Left lung (tissue), 14 donors: Measurements from ENCODE around the gene WDR1. TPM values are rescaled to one million over a fixed set of nuclear protein-coding genes. Genes with fewer than 3 reads are reported as not detected.

ENCODE experiments used
- ATAC-seq: fragments of 200-7000 bp; cut with Tn5 transposase; one replicate; pipeline ENCODE4 v1.9.1; 2020; ENCODE audit warnings: moderate library complexity
- DNase-seq, 4 donors: peaks; one replicate each; pipeline ENCODE4 v3.0.0-alpha.2; 2013 to 2020
- H3K27ac ChIP-seq, 2 donors: fragments of 200-600 bp; sonication (generic) in 1 of 2; one replicate each; pipeline versions ENCODE4 v1.5.0 to v1.8.0; 2020 to 2021
- H3K27me3 ChIP-seq, 2 donors: fragments of 200-600 bp; sonication (generic) in 1 of 2; one replicate each; pipeline versions ENCODE4 v1.5.0 to v1.8.0; 2020 to 2021
- H3K36me3 ChIP-seq, 2 donors: fragments of 200-600 bp; sonication (generic) in 1 of 2; one replicate each; pipeline versions ENCODE4 v1.5.0 to v1.8.0; 2020 to 2021
- H3K4me1 ChIP-seq, 2 donors: fragments of 200-600 bp; one replicate each; pipeline ENCODE4 v1.8.0; 2021
- H3K4me3 ChIP-seq, 2 donors: fragments of 200-600 bp; sonication (generic) in 1 of 2; one replicate each; pipeline versions ENCODE4 v1.5.0 to v1.8.0; 2020 to 2021; ENCODE audit warnings: mild to moderate bottlenecking in 1 of 2
- H3K9me3 ChIP-seq, 2 donors: fragments of 200-600 bp; sonication (generic) in 1 of 2; one replicate each; pipeline versions ENCODE4 v1.5.0 to v1.8.0; 2020 to 2021
- CTCF ChIP-seq, 2 donors: fragments of 200-600 bp; sonication (generic) in 1 of 2; IDR thresholded peaks; one replicate each; pipeline versions ENCODE4 v1.5.0 to v1.8.0; 2021; ENCODE audit warnings: antibody characterized with exemption in 2 of 2
- intact Hi-C, 2 donors: fragments of 100-400 bp; cut with DNase I; formaldehyde crosslinking; loops; one replicate each; pipeline versions ENCODE4 v1.11.2 to v1.14.2; 2022
- long read RNA-seq, 12 donors: library from polyadenylated mRNA in 2 of 12; unstranded in 2 of 12; transcript quantifications; one replicate each; pipeline ENCODE4 v2.0.0 and lab custom pipeline, GENCODE V29; 2019 to 2026
- polyA plus RNA-seq, 6 donors: library from polyadenylated mRNA; unstranded; fragments of 120-200 nt; gene quantifications; one replicate each; pipeline ENCODE4 v1.2.1, GENCODE V29; 2013; ENCODE audit not compliant: insufficient read length in 6 of 6
- total RNA-seq, 2 donors: library from RNA; stranded (reverse); fragmentation: NEBNext Ultra II Directional; extraction: Animal tissue kit (Norgen Biotek cat#: 25700); gene quantifications; one replicate each; pipeline ENCODE4 v1.2.1, GENCODE V29; 2021
- donor health status: DM: no; HTN: yes; CAD: no.
- donor health status: DM: no; HTN: no; CAD: no.

WDR1 gene
- 100 to 1,000 TPM; 215 to 303 TPM for total RNA-seq
- polyA plus RNA-seq, result 100 to 1,000 TPM; 133 to 164 (median 151) TPM
- long read RNA-seq, donor 1, transcript WDR1-204 (15 exons, 3,054 nt), result major isoform, 24 of 52 reads
- long read RNA-seq, donor 1, transcript WDR1-213 (2 exons, 559 nt), result minor isoform, 6 of 52 reads
- long read RNA-seq, donor 1, partial matches to known transcripts, result 19 of 52 reads
- long read RNA-seq, donor 1, other reads (novel, unspliced or antisense), result 0 of 52 reads
- long read RNA-seq, donor 2, transcript WDR1-213 (2 exons, 559 nt), result minor isoform, 6 of 50 reads
- long read RNA-seq, donor 2, transcript WDR1-204 (15 exons, 3,054 nt), result major isoform, 20 of 50 reads
- long read RNA-seq, donor 2, partial matches to known transcripts, result 23 of 50 reads
- long read RNA-seq, donor 2, other reads (novel, unspliced or antisense), result 0 of 50 reads
- long read RNA-seq, donor 3, transcript WDR1-204 (15 exons, 3,054 nt), result major isoform, 29 of 37 reads
- long read RNA-seq, donor 3, partial matches to known transcripts, result 6 of 37 reads
- long read RNA-seq, donor 3, other reads (novel, unspliced or antisense), result 0 of 37 reads
- long read RNA-seq, donor 4, transcript WDR1-203 (15 exons, 3,142 nt), result major isoform, 19 of 33 reads
- long read RNA-seq, donor 4, partial matches to known transcripts, result 9 of 33 reads
- long read RNA-seq, donor 4, other reads (novel, unspliced or antisense), result 4 of 33 reads
- long read RNA-seq, donor 5, transcript WDR1-204 (15 exons, 3,054 nt), result major isoform, 18 of 33 reads
- long read RNA-seq, donor 5, partial matches to known transcripts, result 12 of 33 reads
- long read RNA-seq, donor 5, other reads (novel, unspliced or antisense), result 0 of 33 reads
- long read RNA-seq, donor 6, transcript WDR1-204 (15 exons, 3,054 nt), result major isoform, 30 of 53 reads
- long read RNA-seq, donor 6, partial matches to known transcripts, result 17 of 53 reads
- long read RNA-seq, donor 6, other reads (novel, unspliced or antisense), result 0 of 53 reads
- long read RNA-seq, donor 7, transcript WDR1-204 (15 exons, 3,054 nt), result major isoform, 10 of 12 reads
- long read RNA-seq, donor 7, partial matches to known transcripts, result 0 of 12 reads
- long read RNA-seq, donor 7, other reads (novel, unspliced or antisense), result 0 of 12 reads
- long read RNA-seq, donor 8, transcript WDR1-204 (15 exons, 3,054 nt), result major isoform, 18 of 19 reads
- long read RNA-seq, donor 8, partial matches to known transcripts, result 0 of 19 reads
- long read RNA-seq, donor 8, other reads (novel, unspliced or antisense), result 0 of 19 reads
- long read RNA-seq, donor 9, result 0 reads
- long read RNA-seq, donor 10, transcript WDR1-203 (15 exons, 3,142 nt), result major isoform, 39 of 48 reads
- long read RNA-seq, donor 10, partial matches to known transcripts, result 4 of 48 reads
- long read RNA-seq, donor 10, other reads (novel, unspliced or antisense), result 4 of 48 reads
- long read RNA-seq, donor 11, transcript WDR1-204 (15 exons, 3,054 nt), result major isoform, 21 of 44 reads
- long read RNA-seq, donor 11, partial matches to known transcripts, result 18 of 44 reads
- long read RNA-seq, donor 11, other reads (novel, unspliced or antisense), result 0 of 44 reads
- long read RNA-seq, donor 12, transcript WDR1-204 (15 exons, 3,054 nt), result major isoform, 15 of 21 reads
- long read RNA-seq, donor 12, partial matches to known transcripts, result 5 of 21 reads
- long read RNA-seq, donor 12, other reads (novel, unspliced or antisense), result 0 of 21 reads

GRCh38 chr4:10116569-10117358, at the start of gene WDR1:
Gene WDR1 (minus strand): TSS chr4:10116799. CDS start chr4:10116666, 133 bp downstream.
- no peaks in the 10 kb centered on the region for H3K9me3 ChIP-seq
- intact Hi-C loops, result no loop called here
- peaks cover 18 to 51% of the 10 kb centered on the region in 2 donors for H3K4me1 ChIP-seq
- H3K4me3 ChIP-seq, result peak within 1 kb of the TSS; percentile 63 to 97
- DNase-seq (peak; percentile 95 to 99 (median 98)), ATAC-seq (peak; percentile 89)
- peaks cover 0 to 37% of the 10 kb centered on the region in 2 donors for H3K36me3 ChIP-seq
- no peaks in the 10 kb centered on the region for H3K27me3 ChIP-seq
- peak within 1 kb of the TSS; percentile 98 to 99 for H3K27ac ChIP-seq
- no peak for TF ChIP-seq CTCF (IDR thresholded peaks at IDR 0.05)

- Histone ChIP-seq H3K27ac (no peak overlapping the region), H3K27me3 (no peaks in the 10 kb centered on the region), H3K9me3 (no peaks in the 10 kb centered on the region), H3K4me1 (no peaks in the 10 kb centered on the region), H3K36me3 (no peaks in the 10 kb centered on the region), H3K4me3 (no peak overlapping the region)
- peak; percentile 59 for ATAC-seq
- DNase-seq, result peak in 1 of 4 donors; percentile 32
- intact Hi-C loops, result loop anchor here in 1 of 2 donors (5.0 kb wide), 2 partner anchors 237 to 382 kb away; no protein-coding TSS in a partner anchor
- TF ChIP-seq CTCF (IDR thresholded peaks at IDR 0.05), result peak; percentile 44 to 51
Observed at GRCh38 chr4:10164877-10165283, 48.3 kb upstream of the WDR1 start.

GRCh38 chr4:10163296-10163695, 46.7 kb upstream of the WDR1 start:
- no peak for ATAC-seq
- H3K27me3 ChIP-seq, result no peaks in the 10 kb centered on the region
- no peak for TF ChIP-seq CTCF (IDR thresholded peaks at IDR 0.05)
- intact Hi-C loops, result loop anchor here in 1 of 2 donors (5.0 kb wide), 2 partner anchors 239 to 384 kb away; no protein-coding TSS in a partner anchor
- H3K4me1 ChIP-seq, result no peaks in the 10 kb centered on the region
- H3K4me3 ChIP-seq, result no peak overlapping the region
- H3K27ac ChIP-seq, result no peak overlapping the region
- DNase-seq, result no peak
- H3K9me3 ChIP-seq, result no peaks in the 10 kb centered on the region
- no peaks in the 10 kb centered on the region for H3K36me3 ChIP-seq
